A549 (cell line): ENCODE measurements around the gene SRGAP3. TPM values are rescaled to one million over a fixed set of nuclear protein-coding genes. Genes with fewer than 3 reads are reported as not detected.

ENCODE experiments used
- ATAC-seq, 2 experiments: fragments of 200-7000 bp in 1 of 2; fragments of >200 bp in 1 of 2; cut with Nextera tagmentation in 1 of 2; cut with Tn5 transposase in 1 of 2; 3 replicates each; pipeline versions ENCODE4 v1.8.0 to v1.9.1; 2018 to 2020; ENCODE audit warnings: mild to moderate bottlenecking in 1 of 2, moderate library complexity in 1 of 2
- CTCF ChIA-PET: fragments of 300-600 bp; sonication (Branson Sonifier 250); formaldehyde crosslinking; extraction: SDS; loops from one replicate; lab custom pipeline; 2021; ENCODE audit warnings: antibody characterized with exemption, inconsistent platforms; lab: Yijun Ruan, JAX
- POLR2A ChIA-PET: fragments of 350-600 bp; formaldehyde crosslinking; extraction: SDS; loops from one replicate; lab custom pipeline; 2021; ENCODE audit warnings: antibody characterized with exemption, inconsistent platforms; lab: Yijun Ruan, JAX
- DNase-seq, 2 experiments: peaks; one replicate each; pipeline versions ENCODE4 v3.0.0 to v3.0.0-alpha.2; 2011 to 2016; ENCODE audit warnings: low read depth in 1 of 2, low spot score in 1 of 2
- FAIRE-seq: peaks from 2 replicates; lab custom pipeline; 2011; peaks lifted over from hg19 to GRCh38; lab: Jason Lieb, UNC
- H3K27ac ChIP-seq, 2 experiments: fragments of >200 bp; sonication (Bioruptor Twin); formaldehyde crosslinking; 3 replicates each; pipeline ENCODE4 v1.5.1; 2016 to 2017
- H3K4me1 ChIP-seq: fragments of >200 bp; sonication (Bioruptor Twin); formaldehyde crosslinking; 3 replicates; pipeline ENCODE4 v1.6.1; 2016
- H3K4me2 ChIP-seq: fragments of >200 bp; sonication (Bioruptor Twin); formaldehyde crosslinking; 3 replicates; pipeline ENCODE4 v1.6.1; 2016
- H3K4me3 ChIP-seq: fragments of >200 bp; sonication (Bioruptor Twin); formaldehyde crosslinking; 3 replicates; pipeline ENCODE4 v1.5.1; 2016
- H3K9me3 ChIP-seq: fragments of >200 bp; sonication (Bioruptor Twin); formaldehyde crosslinking; 3 replicates; pipeline ENCODE4 v1.6.1; 2016
- BHLHE40 ChIP-seq: IDR thresholded peaks from 2 replicates; pipeline ENCODE4 v1.6.1; 2012; ENCODE audit warnings: low read depth, low read length, inconsistent platforms
- CBX2 ChIP-seq: fragments of 200-600 bp; sonication (generic); IDR thresholded peaks from 2 replicates; pipeline ENCODE4 v1.6.1; 2016; ENCODE audit warnings: low read depth, mild to moderate bottlenecking, borderline replicate concordance
- CBX8 ChIP-seq: fragments of 200-600 bp; sonication (generic); IDR thresholded peaks from 2 replicates; pipeline ENCODE4 v1.6.1; 2016
- CHD4 ChIP-seq: fragments of 200-600 bp; sonication (generic); IDR thresholded peaks from 2 replicates; pipeline ENCODE4 v1.6.1; 2016; ENCODE audit warnings: antibody characterized with exemption, mild to moderate bottlenecking, borderline replicate concordance
- E2F6 ChIP-seq: IDR thresholded peaks from 2 replicates; pipeline ENCODE4 v1.6.1; 2012; ENCODE audit warnings: low read depth, borderline replicate concordance
- EHMT2 ChIP-seq: fragments of 200-600 bp; sonication (generic); IDR thresholded peaks from 2 replicates; pipeline ENCODE4 v1.6.1; 2016; ENCODE audit warnings: antibody characterized with exemption, low read depth, mild to moderate bottlenecking, moderate library complexity
- EP300 ChIP-seq, 2 experiments: fragments of >200 bp; sonication (Bioruptor Twin); formaldehyde crosslinking; IDR thresholded peaks; 2 replicates in 1 of 2; 3 replicates in 1 of 2; pipeline ENCODE4 v1.6.1; 2016 to 2017
- ESRRA ChIP-seq: fragments of 150-350 bp; IDR thresholded peaks from 2 replicates; pipeline ENCODE4 v1.6.1; 2014; ENCODE audit warnings: mild to moderate bottlenecking, low read length, borderline replicate concordance
- FOSL2 ChIP-seq, 2 experiments: fragments of 450-650 bp in 1 of 2; fragments of >200 bp in 1 of 2; sonication (Bioruptor Twin) in 1 of 2; formaldehyde crosslinking; IDR thresholded peaks; 2 replicates each; pipeline versions ENCODE4 v1.5.0 to v1.6.1; 2016 to 2020; ENCODE audit warnings: mild to moderate bottlenecking in 1 of 2, moderate library complexity in 1 of 2
- HEYL ChIP-seq: fragments of 250-450 bp; sonication (Bioruptor Pico); IDR thresholded peaks from 2 replicates; pipeline ENCODE4 v1.8.0; 2021; ENCODE audit warnings: mild to moderate bottlenecking, moderate library complexity
- HOXA7 ChIP-seq: fragments of 250-450 bp; sonication (Bioruptor Pico); IDR thresholded peaks from 2 replicates; pipeline ENCODE4 v1.5.0; 2020; ENCODE audit warnings: mild to moderate bottlenecking, moderate library complexity
- JUN ChIP-seq, 2 experiments: fragments of >200 bp; sonication (Bioruptor Twin); formaldehyde crosslinking; IDR thresholded peaks; 2 replicates in 1 of 2; 3 replicates in 1 of 2; pipeline ENCODE4 v1.6.1; 2016 to 2017
- JUNB ChIP-seq: fragments of >200 bp; sonication (Bioruptor Twin); formaldehyde crosslinking; IDR thresholded peaks from 2 replicates; pipeline ENCODE4 v1.6.1; 2016
- MAX ChIP-seq: IDR thresholded peaks from 2 replicates; pipeline ENCODE4 v1.6.1; 2012
- MAZ ChIP-seq: fragments of 150-350 bp; IDR thresholded peaks from 2 replicates; pipeline ENCODE4 v1.6.1; 2014; ENCODE audit warnings: antibody characterized with exemption, low read depth, low read length, borderline replicate concordance
- NPAS2 ChIP-seq: fragments of 250-450 bp; sonication (Bioruptor Pico); IDR thresholded peaks from 2 replicates; pipeline ENCODE4 v1.8.0; 2022; ENCODE audit warnings: mild to moderate bottlenecking, moderate library complexity, borderline replicate concordance
- NR3C1 ChIP-seq: fragments of >200 bp; sonication (Bioruptor Twin); formaldehyde crosslinking; IDR thresholded peaks from 3 replicates; pipeline ENCODE4 v1.6.1; 2017
- POLR2A ChIP-seq: IDR thresholded peaks from 2 replicates; pipeline ENCODE4 v1.6.1; 2012; ENCODE audit warnings: mild to moderate bottlenecking, low read length
- POLR2AphosphoS2 ChIP-seq: conservative IDR thresholded peaks from 2 replicates; pipeline ENCODE4 v1.6.1; 2012; ENCODE audit warnings: low read length, improper control_type of control experiment, inconsistent platforms
- SREBF2 ChIP-seq: fragments of 450-650 bp; IDR thresholded peaks from 2 replicates; pipeline ENCODE4 v1.6.1; 2014; ENCODE audit warnings: mild to moderate bottlenecking, moderate library complexity
- ZC3H11A ChIP-seq: fragments of 450-650 bp; IDR thresholded peaks from 2 replicates; pipeline ENCODE4 v1.6.1; 2014; ENCODE audit warnings: antibody characterized with exemption, mild to moderate bottlenecking
- ZSCAN20 ChIP-seq: fragments of 250-450 bp; sonication (Bioruptor Pico); IDR thresholded peaks from 2 replicates; pipeline ENCODE4 v1.8.0; 2022; ENCODE audit warnings: mild to moderate bottlenecking, moderate library complexity
- WGBS: methylation state at CpG from one replicate; pipeline ENCODE4 v1.1.6; 2017; ENCODE audit errors: missing lambda C conversion rate; 5-methylcytosine and 5-hydroxymethylcytosine counted together
- polyA plus RNA-seq, 4 experiments: library from polyadenylated mRNA; depleted of rRNA in 3 of 4; stranded (reverse); fragments of >200 nt; fragmentation: RNase III in 1 of 4; extraction: RNeasy Plus Mini Kit Qiagen cat#74134 plus additional on column Dnase treatment in 1 of 4; gene quantifications; 2 replicates in 3 of 4; 3 replicates in 1 of 4; pipeline ENCODE4 v1.2.3, GENCODE V29; 2011 to 2017
- TF ChIP-seq, protein P1 (sequence below): fragments of 250-450 bp; sonication (Bioruptor Pico); IDR thresholded peaks from 2 replicates; pipeline ENCODE4 v1.5.0; 2020; ENCODE audit warnings: low read depth, mild to moderate bottlenecking, moderate library complexity
- TF ChIP-seq, protein P2 (sequence below): IDR thresholded peaks from 2 replicates; pipeline ENCODE4 v1.6.1; 2012

SRGAP3 gene
- polyA plus RNA-seq, 2 of the 4 experiments (the other 2 are of a cell fraction): 1.6 to 2.5 TPM

DNA sequence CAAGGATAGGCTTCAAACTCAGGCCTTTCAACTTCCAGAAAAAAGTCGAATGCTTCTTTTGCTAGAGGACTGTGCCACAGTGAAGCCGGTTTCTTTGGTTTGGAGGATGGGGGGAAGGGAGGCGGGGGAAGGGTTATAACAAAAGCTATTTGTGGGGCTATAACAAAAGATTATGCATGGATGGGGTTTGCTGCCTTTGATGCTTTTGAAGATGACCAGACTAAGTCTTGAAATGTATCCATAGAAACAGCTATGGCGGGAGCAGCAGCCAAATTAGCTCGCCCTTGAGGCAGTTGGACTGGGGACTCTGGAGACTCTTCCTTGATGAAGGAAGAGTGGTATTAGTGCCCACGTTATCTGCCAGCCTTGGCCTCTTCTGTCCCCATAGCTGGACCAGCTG is 47.5 kb downstream of the SRGAP3 start:
- ChIA-PET POLR2A (no interaction called here), CTCF (interaction anchor here (1.1 to 3.3 kb wide), 3 partner anchors 10 to 13 kb away, joined by 3 to 10 read pairs (median 3); no protein-coding TSS in a partner anchor)
- TF ChIP-seq NR3C1: no peak
- no peak for TF ChIP-seq E2F6
- TF ChIP-seq, protein P1, sequence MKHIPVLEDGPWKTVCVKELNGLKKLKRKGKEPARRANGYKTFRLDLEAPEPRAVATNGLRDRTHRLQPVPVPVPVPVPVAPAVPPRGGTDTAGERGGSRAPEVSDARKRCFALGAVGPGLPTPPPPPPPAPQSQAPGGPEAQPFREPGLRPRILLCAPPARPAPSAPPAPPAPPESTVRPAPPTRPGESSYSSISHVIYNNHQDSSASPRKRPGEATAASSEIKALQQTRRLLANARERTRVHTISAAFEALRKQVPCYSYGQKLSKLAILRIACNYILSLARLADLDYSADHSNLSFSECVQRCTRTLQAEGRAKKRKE: no peak
- no peak for TF ChIP-seq EP300 (IDR thresholded peaks at IDR 0.05)
- no peak for TF ChIP-seq JUNB
- TF ChIP-seq MAZ: no peak
- TF ChIP-seq POLR2A: no peak
- no peak for TF ChIP-seq NPAS2 (CRISPR knock-in tag)
- H3K27ac ChIP-seq: no peak overlapping the region
- no peak overlapping the region for H3K4me2 ChIP-seq
- ATAC-seq (no peak), FAIRE-seq (no peak), DNase-seq (no peak)
- no peaks in the 10 kb centered on the region for H3K4me1 ChIP-seq
- WGBS: 70% methylated on average over 6 of the region's 6 CpGs
- H3K9me3 ChIP-seq: no peaks in the 10 kb centered on the region
- no peak overlapping the region for H3K4me3 ChIP-seq

DNA sequence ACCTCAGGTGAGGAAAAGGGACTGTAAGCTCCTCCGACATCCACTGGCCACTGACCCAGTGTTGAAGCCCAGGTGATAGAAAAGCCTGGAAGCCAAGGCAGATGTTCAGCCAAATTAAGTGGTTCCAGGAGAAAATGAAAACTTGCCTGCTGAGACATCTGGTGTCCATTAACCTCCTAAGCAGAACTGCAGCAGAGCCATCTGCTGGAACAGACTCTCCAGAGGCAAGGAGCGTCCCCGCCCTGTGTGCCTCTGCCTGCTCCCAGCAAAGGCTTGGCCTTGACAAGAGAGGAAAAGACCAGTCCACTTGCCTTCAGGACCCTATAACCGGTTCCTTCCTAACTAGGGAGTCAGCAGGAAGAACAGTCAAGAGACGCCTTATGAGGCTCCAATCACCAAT is 48.2 kb downstream of the SRGAP3 start:
- POLR2A ChIA-PET: no interaction called here
- no peaks in the 10 kb centered on the region for H3K4me1 ChIP-seq
- TF ChIP-seq ESRRA: no peak
- TF ChIP-seq FOSL2 (IDR thresholded peaks at IDR 0.05): no peak
- TF ChIP-seq FOSL2 (CRISPR knock-in tag; IDR thresholded peaks at IDR 0.05): no peak
- TF ChIP-seq JUN (IDR thresholded peaks at IDR 0.05): no peak
- no peak for TF ChIP-seq HEYL (CRISPR knock-in tag)
- no peak for TF ChIP-seq CBX8
- TF ChIP-seq ZC3H11A: no peak
- TF ChIP-seq, all 56 proteins: peak for 0
- Histone ChIP-seq H3K9me3 (no peaks in the 10 kb centered on the region), H3K27ac (no peak overlapping the region), H3K4me2 (no peak overlapping the region), H3K4me3 (no peak overlapping the region)
- 84% methylated on average over 5 of the region's 5 CpGs for WGBS
- FAIRE-seq (no peak), ATAC-seq (no peak), DNase-seq (no peak)
- CTCF ChIA-PET: interaction anchor here (3.3 kb wide), 1 partner anchor 11 kb away, joined by 10 read pairs; no protein-coding TSS in a partner anchor

DNA sequence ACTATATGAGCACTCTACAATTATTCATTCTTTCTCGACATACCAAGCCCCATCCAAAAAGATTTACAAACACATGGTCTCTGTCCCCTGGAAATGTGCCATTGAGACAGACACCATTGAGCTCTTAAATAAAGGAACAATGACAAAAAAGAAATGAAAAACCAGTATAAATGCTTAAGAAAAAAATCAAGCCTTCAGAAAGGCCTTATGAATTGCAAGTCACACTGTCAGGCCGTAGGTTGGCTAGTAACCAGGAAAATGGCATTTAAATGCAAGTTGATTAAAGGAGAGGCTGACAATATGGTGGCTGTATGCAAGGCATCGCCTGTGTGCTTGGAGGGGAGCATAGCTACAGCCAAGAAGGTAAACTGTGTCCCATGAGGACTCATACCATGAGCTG is 49.7 kb downstream of the SRGAP3 start:
- no peaks in the 10 kb centered on the region for H3K4me1 ChIP-seq
- no peak for ATAC-seq
- TF ChIP-seq SREBF2 (no peak), EP300 (IDR thresholded peaks at IDR 0.05) (no peak), CHD4 (no peak), CBX2 (no peak), EHMT2 (no peak), MAX (no peak), ZSCAN20 (CRISPR knock-in tag) (no peak), HOXA7 (CRISPR knock-in tag) (no peak), POLR2AphosphoS2 (no peak), BHLHE40 (no peak), NPAS2 (CRISPR knock-in tag) (no peak)
- TF ChIP-seq, protein P2, sequence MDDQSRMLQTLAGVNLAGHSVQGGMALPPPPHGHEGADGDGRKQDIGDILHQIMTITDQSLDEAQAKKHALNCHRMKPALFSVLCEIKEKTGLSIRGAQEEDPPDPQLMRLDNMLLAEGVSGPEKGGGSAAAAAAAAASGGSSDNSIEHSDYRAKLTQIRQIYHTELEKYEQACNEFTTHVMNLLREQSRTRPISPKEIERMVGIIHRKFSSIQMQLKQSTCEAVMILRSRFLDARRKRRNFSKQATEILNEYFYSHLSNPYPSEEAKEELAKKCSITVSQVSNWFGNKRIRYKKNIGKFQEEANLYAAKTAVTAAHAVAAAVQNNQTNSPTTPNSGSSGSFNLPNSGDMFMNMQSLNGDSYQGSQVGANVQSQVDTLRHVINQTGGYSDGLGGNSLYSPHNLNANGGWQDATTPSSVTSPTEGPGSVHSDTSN: no peak
- TF ChIP-seq, all 56 proteins: peak for 0
- Histone ChIP-seq H3K9me3 (no peaks in the 10 kb centered on the region), H3K27ac (no peak overlapping the region), H3K4me2 (no peak overlapping the region), H3K4me3 (no peak overlapping the region)
- DNase-seq: no peak
- FAIRE-seq: no peak
- 52% methylated on average over 3 of the region's 3 CpGs for WGBS
- ChIA-PET CTCF (no interaction called here), POLR2A (no interaction called here)
